Upper lobe of right lung (tissue), 1 donor: ENCODE data around the gene NAV3. TPM values are rescaled to one million over a fixed set of nuclear protein-coding genes. Genes with fewer than 3 reads are reported as not detected.

Experiments
- ATAC-seq: fragments of 200-7000 bp; cut with Tn5 transposase; one replicate; pipeline ENCODE4 v1.9.1; 2020; ENCODE audit warnings: mild to moderate bottlenecking, moderate library complexity
- DNase-seq: peaks from one replicate; pipeline ENCODE4 v3.0.0-alpha.2; 2020
- H3K27ac ChIP-seq: fragments of 200-600 bp; one replicate; pipeline ENCODE4 v1.8.0; 2022
- H3K27me3 ChIP-seq: fragments of 200-600 bp; one replicate; pipeline ENCODE4 v1.8.0; 2022; ENCODE audit warnings: mild to moderate bottlenecking
- H3K36me3 ChIP-seq: fragments of 200-600 bp; one replicate; pipeline ENCODE4 v1.8.0; 2022
- H3K4me1 ChIP-seq: fragments of 200-600 bp; one replicate; pipeline ENCODE4 v1.8.0; 2022
- H3K4me3 ChIP-seq: fragments of 200-600 bp; one replicate; pipeline ENCODE4 v1.8.0; 2022; ENCODE audit warnings: mild to moderate bottlenecking
- H3K9me3 ChIP-seq: fragments of 200-600 bp; one replicate; pipeline ENCODE4 v1.8.0; 2022
- CTCF ChIP-seq: fragments of 200-600 bp; IDR thresholded peaks from one replicate; pipeline ENCODE4 v1.8.0; 2022; ENCODE audit warnings: antibody characterized with exemption
- intact Hi-C: fragments of 100-400 bp; cut with DNase I; formaldehyde crosslinking; loops from one replicate; pipeline ENCODE4 v1.11.0; 2022
- total RNA-seq: library from RNA; stranded (reverse); fragmentation: NEBNext Ultra II Directional; extraction: Animal tissue kit (Norgen Biotek cat#: 25700); gene quantifications from one replicate; pipeline ENCODE4 v1.2.1, GENCODE V29; 2021
- donor health status: DM: no; HTN: yes; CAD: no; lungs with severe emphysema.

The NAV3 gene
- total RNA-seq, 1 donor from 2014 or later, result 17.8 TPM

- intact Hi-C loops, result no loop called here
- no peak for ATAC-seq
- Histone ChIP-seq H3K9me3 (no peaks in the 10 kb centered on the region), H3K27me3 (no peaks in the 10 kb centered on the region), H3K4me3 (no peak overlapping the region), H3K4me1 (no peaks in the 10 kb centered on the region), H3K27ac (no peak overlapping the region), H3K36me3 (no peaks in the 10 kb centered on the region)
- TF ChIP-seq CTCF, result no peak
- DNase-seq, result no peak
These were observed 259.6 kb downstream of the NAV3 start for GRCh38 chr12:78090266-78090665.

GRCh38 chr12:78095623-78096022, 264.9 kb downstream of the NAV3 start:
- no peak for ATAC-seq
- H3K36me3 ChIP-seq, result no peaks in the 10 kb centered on the region

GRCh38 chr12:78096909-78097597, 266.4 kb downstream of the NAV3 start:
- Histone ChIP-seq H3K27me3 (no peaks in the 10 kb centered on the region), H3K9me3 (no peaks in the 10 kb centered on the region), H3K27ac (no peak overlapping the region), H3K4me1 (no peaks in the 10 kb centered on the region), H3K4me3 (no peak overlapping the region), H3K36me3 (no peaks in the 10 kb centered on the region)
- ATAC-seq (no peak), DNase-seq (no peak)
- intact Hi-C loops, result no loop called here
- no peak for TF ChIP-seq CTCF

More at GRCh38 chr12:78095623-78096022, 264.9 kb downstream of the NAV3 start:
- H3K4me3 ChIP-seq, result no peak overlapping the region
- intact Hi-C loops, result no loop called here
- no peaks in the 10 kb centered on the region for H3K4me1 ChIP-seq
- no peak overlapping the region for H3K27ac ChIP-seq
- no peak for TF ChIP-seq CTCF
- H3K27me3 ChIP-seq, result no peaks in the 10 kb centered on the region
- no peaks in the 10 kb centered on the region for H3K9me3 ChIP-seq
- DNase-seq, result no peak

GRCh38 chr12:78099806-78100205, 269.1 kb downstream of the NAV3 start:
- H3K4me1 ChIP-seq, result no peaks in the 10 kb centered on the region
- no peak for TF ChIP-seq CTCF

GRCh38 chr12:78101113-78101876, 270.6 kb downstream of the NAV3 start:
- no peaks in the 10 kb centered on the region for H3K9me3 ChIP-seq
- no peak overlapping the region for H3K27ac ChIP-seq
- no peaks in the 10 kb centered on the region for H3K4me1 ChIP-seq
- no peak overlapping the region for H3K4me3 ChIP-seq
- no peak for TF ChIP-seq CTCF
- DNase-seq (no peak), ATAC-seq (no peak)
- no peaks in the 10 kb centered on the region for H3K36me3 ChIP-seq
- H3K27me3 ChIP-seq, result no peaks in the 10 kb centered on the region
- intact Hi-C loops, result no loop called here

More at GRCh38 chr12:78099806-78100205, 269.1 kb downstream of the NAV3 start:
- intact Hi-C loops, result no loop called here
- no peak for ATAC-seq
- Histone ChIP-seq H3K4me3 (no peak overlapping the region), H3K27me3 (no peaks in the 10 kb centered on the region), H3K27ac (no peak overlapping the region), H3K36me3 (no peaks in the 10 kb centered on the region), H3K9me3 (no peaks in the 10 kb centered on the region)
- no peak for DNase-seq
